ENCODE results near the gene DKC1. TPM values are rescaled to one million over a fixed set of nuclear protein-coding genes. Genes with fewer than 3 reads are reported as not detected.

DKC1 gene
- total and polyA plus RNA-seq, 2 donors: 34.0 to 43.8 TPM

DNA sequence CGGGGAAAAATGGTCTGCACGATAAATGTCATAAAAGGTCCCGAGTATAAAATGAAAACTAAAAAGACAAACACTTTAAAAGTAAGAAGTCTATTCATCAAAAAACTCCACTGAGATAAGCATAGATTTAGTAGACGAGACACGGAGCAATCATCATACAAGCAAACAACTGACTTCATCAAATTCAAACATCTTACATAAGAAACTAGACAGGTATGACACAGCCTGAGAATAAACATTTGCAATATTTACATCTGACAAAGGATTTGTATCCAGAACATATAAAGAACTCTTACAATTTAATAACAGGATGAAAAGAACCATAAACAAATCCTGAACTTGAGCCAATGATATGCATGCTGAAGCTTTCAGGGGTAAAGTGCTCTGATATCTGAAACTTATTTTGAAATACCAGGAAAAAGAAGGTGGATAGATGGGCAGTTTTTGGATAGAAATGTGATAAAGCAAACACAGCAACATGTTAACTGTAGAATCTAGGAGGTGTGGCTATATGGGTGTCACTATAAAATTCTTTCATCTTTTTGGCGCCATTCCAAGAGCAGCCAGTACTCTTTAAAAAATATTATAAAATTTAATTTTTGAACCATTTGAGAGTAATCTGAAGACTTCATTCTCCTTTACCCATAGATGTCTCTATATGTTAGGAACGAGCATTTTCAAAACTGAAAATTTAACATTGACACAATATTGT is 30.6 kb downstream of the DKC1 start:
- H3K9me3 ChIP-seq (ENCODE audit: control insufficient read depth in 2 of 2, insufficient read depth in 1 of 2, low read length in 1 of 2): no peaks in the 10 kb centered on the region
- H3K4me3 ChIP-seq (ENCODE audit: low read length in 2 of 2): no peak overlapping the region
- 93% methylated on average over 7 of the region's 7 CpGs for WGBS
- peaks cover 5 to 27% of the 10 kb centered on the region in 2 donors for H3K36me3 ChIP-seq (ENCODE audit: control insufficient read depth in 2 of 2, insufficient read depth in 2 of 2, low read length in 1 of 2)
- peaks cover 5 to 22% of the 10 kb centered on the region in 2 donors for H3K4me1 ChIP-seq (ENCODE audit: control insufficient read depth in 2 of 2, insufficient read depth in 2 of 2, low read length in 2 of 2)
- no peaks in the 10 kb centered on the region for H3K27me3 ChIP-seq (ENCODE audit: control insufficient read depth in 2 of 2, insufficient read depth in 1 of 2, low read length in 1 of 2)
- no peak overlapping the region for H3K27ac ChIP-seq (ENCODE audit: low read depth in 1 of 2, low read length in 1 of 2)
- DNase-seq (ENCODE audit: low read depth in 6 of 9, low spot score in 9 of 9): no peak

DNA sequence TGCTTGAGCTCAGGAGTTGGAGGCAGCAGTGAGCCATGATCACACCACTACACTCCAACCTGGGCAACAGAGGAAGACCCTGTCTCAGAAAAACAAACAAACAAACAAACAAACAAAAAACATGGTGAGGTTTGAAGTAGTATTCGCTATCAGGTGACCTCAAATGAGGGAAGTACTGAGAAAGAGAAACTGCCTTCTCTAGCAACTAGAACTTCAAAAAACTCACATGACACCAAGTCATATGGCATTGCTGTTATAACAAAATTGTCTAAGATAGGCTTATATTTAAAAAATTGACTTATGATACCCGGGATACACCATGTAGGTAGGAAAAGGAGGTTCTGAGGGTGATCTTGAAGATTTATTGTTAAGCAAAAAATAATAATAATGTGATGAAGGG is 32.4 kb downstream of the DKC1 start:
- 66% methylated on average over 2 of the region's 2 CpGs for WGBS
- no peak overlapping the region for H3K4me3 ChIP-seq (ENCODE audit: low read length in 2 of 2)
- H3K27ac ChIP-seq (ENCODE audit: low read depth in 1 of 2, low read length in 1 of 2): no peak overlapping the region

DNA sequence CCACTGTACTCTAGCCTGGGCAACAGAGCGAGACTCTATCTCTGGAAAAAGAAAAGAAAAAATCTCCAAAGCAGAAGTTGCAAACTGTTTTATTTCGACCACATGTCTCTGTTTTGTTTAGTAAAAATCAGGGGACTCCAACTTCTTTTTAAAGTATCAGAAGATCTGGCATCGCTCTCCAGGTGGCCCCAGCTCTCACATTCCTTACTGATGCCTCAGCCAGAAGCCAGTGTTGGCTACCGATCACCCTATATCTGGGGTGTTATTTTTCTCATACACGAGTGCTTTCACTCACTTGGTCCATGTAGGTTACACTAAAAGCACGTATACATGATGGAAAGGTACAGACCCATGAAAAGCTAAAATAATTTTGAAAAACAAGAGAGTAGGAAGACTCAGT is 34.3 kb downstream of the DKC1 start:
- Histone ChIP-seq H3K27me3 (ENCODE audit: control insufficient read depth in 2 of 2, insufficient read depth in 1 of 2, low read length in 1 of 2) (no peaks in the 10 kb centered on the region), H3K4me3 (ENCODE audit: low read length in 2 of 2) (no peak overlapping the region), H3K4me1 (ENCODE audit: control insufficient read depth in 2 of 2, insufficient read depth in 2 of 2, low read length in 2 of 2) (peaks cover 9 to 49% of the 10 kb centered on the region in 2 donors), H3K27ac (ENCODE audit: low read depth in 1 of 2, low read length in 1 of 2) (peak overlapping the region in 1 of 2 donors; percentile 45), H3K36me3 (ENCODE audit: control insufficient read depth in 2 of 2, insufficient read depth in 2 of 2, low read length in 1 of 2) (peaks cover 0 to 2% of the 10 kb centered on the region in 2 donors), H3K9me3 (ENCODE audit: control insufficient read depth in 2 of 2, insufficient read depth in 1 of 2, low read length in 1 of 2) (no peaks in the 10 kb centered on the region)
- no peak for DNase-seq (ENCODE audit: low read depth in 6 of 9, low spot score in 9 of 9)
- WGBS: 69% methylated on average over 6 of the region's 6 CpGs

More for the DNA sequence above, 32.4 kb downstream of the DKC1 start:
- peaks cover 5 to 14% of the 10 kb centered on the region in 2 donors for H3K36me3 ChIP-seq (ENCODE audit: control insufficient read depth in 2 of 2, insufficient read depth in 2 of 2, low read length in 1 of 2)
- H3K27me3 ChIP-seq (ENCODE audit: control insufficient read depth in 2 of 2, insufficient read depth in 1 of 2, low read length in 1 of 2): no peaks in the 10 kb centered on the region
- no peak for DNase-seq (ENCODE audit: low read depth in 6 of 9, low spot score in 9 of 9)
- peaks cover 5 to 29% of the 10 kb centered on the region in 2 donors for H3K4me1 ChIP-seq (ENCODE audit: control insufficient read depth in 2 of 2, insufficient read depth in 2 of 2, low read length in 2 of 2)
- H3K9me3 ChIP-seq (ENCODE audit: control insufficient read depth in 2 of 2, insufficient read depth in 1 of 2, low read length in 1 of 2): no peaks in the 10 kb centered on the region

DNA sequence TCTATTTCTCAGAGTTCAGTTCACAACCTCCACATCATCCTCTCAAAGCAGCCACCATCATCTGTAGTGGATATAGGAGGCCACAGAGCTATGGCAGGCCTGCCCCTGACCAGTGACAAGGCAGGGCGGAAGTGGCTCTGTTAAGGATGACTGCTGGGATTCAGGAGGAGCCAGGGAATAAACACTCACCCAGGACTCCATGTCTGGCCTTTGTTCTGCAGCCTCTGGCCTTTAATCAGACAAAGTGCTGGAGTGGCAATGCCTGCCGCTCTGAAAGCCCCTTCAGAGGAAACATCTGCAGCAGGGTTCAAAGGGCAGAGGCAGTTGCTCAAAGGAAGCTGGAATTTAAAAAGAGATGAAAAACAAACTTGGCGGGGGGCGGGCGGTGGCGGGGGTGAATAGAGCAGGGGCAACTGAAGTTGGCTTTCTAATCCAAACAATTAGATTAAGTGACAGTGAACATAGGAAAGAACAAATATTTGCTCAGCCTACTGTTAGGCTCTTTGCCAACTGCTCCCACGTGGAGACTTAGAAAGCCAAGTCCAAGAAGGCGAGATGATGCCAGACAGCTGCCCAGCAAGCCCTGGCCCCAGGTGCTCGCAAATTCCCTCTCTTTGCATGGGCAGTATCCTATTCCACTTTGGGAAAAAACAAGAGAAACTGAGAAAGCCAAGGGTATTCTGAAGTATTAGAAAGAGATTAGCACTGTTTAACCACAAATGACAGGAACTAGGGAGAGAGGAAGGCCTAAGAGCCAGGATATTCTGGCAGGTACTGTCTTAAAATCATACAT is 37.1 kb downstream of the DKC1 start:
- H3K27me3 ChIP-seq (ENCODE audit: control insufficient read depth in 2 of 2, insufficient read depth in 1 of 2, low read length in 1 of 2): no peaks in the 10 kb centered on the region
- 18% methylated on average over 9 of the region's 9 CpGs for WGBS
- H3K4me3 ChIP-seq (ENCODE audit: low read length in 2 of 2): peak overlapping the region; percentile 48 to 51
- peak in 4 of 9 donors; percentile 49 to 75 (median 52) for DNase-seq (ENCODE audit: low read depth in 6 of 9, low spot score in 9 of 9)
- H3K36me3 ChIP-seq (ENCODE audit: control insufficient read depth in 2 of 2, insufficient read depth in 2 of 2, low read length in 1 of 2): no peaks in the 10 kb centered on the region
- peak overlapping the region; percentile 77 to 84 for H3K27ac ChIP-seq (ENCODE audit: low read depth in 1 of 2, low read length in 1 of 2)
- H3K9me3 ChIP-seq (ENCODE audit: control insufficient read depth in 2 of 2, insufficient read depth in 1 of 2, low read length in 1 of 2): no peaks in the 10 kb centered on the region
- H3K4me1 ChIP-seq (ENCODE audit: control insufficient read depth in 2 of 2, insufficient read depth in 2 of 2, low read length in 2 of 2): peaks cover 13 to 58% of the 10 kb centered on the region in 2 donors

DNA sequence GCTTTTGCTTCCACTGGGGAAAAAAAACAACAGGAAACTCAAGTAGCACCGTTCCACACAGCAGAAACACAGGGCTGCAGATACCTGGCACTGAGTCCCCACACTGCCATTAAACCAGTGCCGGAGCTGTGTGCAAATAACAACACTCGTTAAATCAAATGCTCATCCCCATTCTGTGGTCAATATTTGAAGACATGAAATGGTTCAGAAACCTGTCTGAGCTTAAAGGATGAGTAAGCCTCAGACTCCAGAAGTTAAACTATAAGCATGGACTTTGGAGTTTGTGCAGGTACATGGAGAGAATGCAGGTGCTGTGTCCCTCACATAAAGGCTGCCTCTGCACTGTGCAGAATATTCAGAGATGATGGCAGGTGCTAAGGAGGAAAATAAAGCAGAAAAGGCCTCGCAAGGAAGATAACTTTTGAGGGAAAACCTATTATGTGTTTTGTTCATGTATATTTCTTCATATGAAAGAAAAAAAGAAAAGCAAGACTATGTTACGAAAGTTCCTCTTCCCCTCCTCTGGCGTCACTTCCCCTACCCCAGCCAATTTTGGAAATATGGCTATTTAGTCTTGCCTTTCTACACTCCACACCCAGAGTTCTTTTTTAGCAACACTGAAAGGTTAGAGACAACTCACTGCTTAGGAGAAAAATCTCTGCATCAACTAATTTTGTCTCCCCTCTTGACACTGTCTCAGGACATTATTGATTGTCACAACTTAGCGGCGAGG is 38.0 kb downstream of the DKC1 start:
- no peak for DNase-seq (ENCODE audit: low read depth in 6 of 9, low spot score in 9 of 9)

DNA sequence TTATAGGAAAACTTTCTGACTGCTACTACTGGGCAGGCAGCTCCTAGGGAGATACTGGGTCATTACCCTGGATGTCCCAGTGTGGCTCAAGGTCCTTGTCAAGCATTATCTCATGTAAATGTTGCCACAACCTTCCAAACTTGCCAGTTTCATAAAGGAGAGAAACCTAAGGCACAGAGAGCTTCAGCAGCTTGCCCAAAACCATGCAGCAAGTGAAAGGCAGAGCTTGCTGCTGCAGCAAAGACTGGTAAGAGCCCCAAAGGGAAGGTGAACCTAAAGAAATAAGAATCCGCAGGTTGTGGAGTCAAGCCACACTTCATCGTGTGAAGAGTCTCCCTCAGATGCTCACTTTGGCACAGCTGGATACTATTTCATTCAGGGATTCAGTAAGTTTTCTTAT is 40.3 kb downstream of the DKC1 start:
- Histone ChIP-seq H3K27me3 (ENCODE audit: control insufficient read depth in 2 of 2, insufficient read depth in 1 of 2, low read length in 1 of 2) (no peaks in the 10 kb centered on the region), H3K36me3 (ENCODE audit: control insufficient read depth in 2 of 2, insufficient read depth in 2 of 2, low read length in 1 of 2) (no peaks in the 10 kb centered on the region), H3K4me3 (ENCODE audit: low read length in 2 of 2) (peak overlapping the region; percentile 4 to 74), H3K9me3 (ENCODE audit: control insufficient read depth in 2 of 2, insufficient read depth in 1 of 2, low read length in 1 of 2) (no peaks in the 10 kb centered on the region), H3K4me1 (ENCODE audit: control insufficient read depth in 2 of 2, insufficient read depth in 2 of 2, low read length in 2 of 2) (peaks cover 8 to 50% of the 10 kb centered on the region in 2 donors), H3K27ac (ENCODE audit: low read depth in 1 of 2, low read length in 1 of 2) (peak overlapping the region; percentile 19 to 75)
- WGBS: 70% methylated on average over 2 of the region's 2 CpGs
- DNase-seq (ENCODE audit: low read depth in 6 of 9, low spot score in 9 of 9): no peak

More for the DNA sequence above, 38.0 kb downstream of the DKC1 start:
- Histone ChIP-seq H3K36me3 (ENCODE audit: control insufficient read depth in 2 of 2, insufficient read depth in 2 of 2, low read length in 1 of 2) (no peaks in the 10 kb centered on the region), H3K4me3 (ENCODE audit: low read length in 2 of 2) (no peak overlapping the region), H3K9me3 (ENCODE audit: control insufficient read depth in 2 of 2, insufficient read depth in 1 of 2, low read length in 1 of 2) (no peaks in the 10 kb centered on the region), H3K4me1 (ENCODE audit: control insufficient read depth in 2 of 2, insufficient read depth in 2 of 2, low read length in 2 of 2) (peaks cover 11 to 55% of the 10 kb centered on the region in 2 donors), H3K27me3 (ENCODE audit: control insufficient read depth in 2 of 2, insufficient read depth in 1 of 2, low read length in 1 of 2) (no peaks in the 10 kb centered on the region), H3K27ac (ENCODE audit: low read depth in 1 of 2, low read length in 1 of 2) (peak overlapping the region; percentile 77 to 84)
- WGBS: 57% methylated on average over 8 of the region's 8 CpGs

DNA sequence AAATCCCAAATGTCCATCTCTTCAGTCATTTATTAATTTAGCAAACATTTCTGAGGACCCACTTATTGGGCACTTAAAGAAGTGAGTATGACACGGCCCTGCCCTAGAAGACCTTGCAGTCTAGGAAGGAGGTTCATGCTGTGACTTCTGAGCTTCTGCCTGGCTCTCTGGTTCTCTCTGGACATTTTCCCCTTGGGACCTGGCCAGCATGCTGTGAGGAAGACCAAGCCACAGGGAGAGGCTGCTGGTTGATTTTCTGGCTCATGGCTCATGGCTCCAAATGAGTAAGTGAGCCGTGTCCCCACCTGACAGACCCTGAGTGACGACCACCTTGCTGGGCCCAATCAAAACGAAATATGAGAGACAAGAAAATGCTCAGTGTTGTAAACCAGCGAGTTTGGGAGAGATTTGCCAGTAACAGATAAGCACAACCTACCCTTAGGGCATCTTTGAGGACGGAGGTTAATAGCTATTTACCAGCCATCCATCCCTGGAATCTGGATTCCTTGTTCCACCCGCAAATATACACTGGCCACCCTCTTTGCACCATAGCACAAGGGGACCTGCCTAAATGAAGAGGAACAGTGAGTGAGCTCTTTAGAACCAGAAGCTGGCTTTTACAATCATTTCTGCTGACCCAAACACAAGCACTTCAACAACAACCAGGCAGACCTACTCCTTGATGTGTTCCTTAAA is 41.7 kb downstream of the DKC1 start:
- Histone ChIP-seq H3K27ac (ENCODE audit: low read depth in 1 of 2, low read length in 1 of 2) (peak overlapping the region; percentile 31 to 75), H3K4me3 (ENCODE audit: low read length in 2 of 2) (peak overlapping the region; percentile 74 to 83), H3K27me3 (ENCODE audit: control insufficient read depth in 2 of 2, insufficient read depth in 1 of 2, low read length in 1 of 2) (no peaks in the 10 kb centered on the region), H3K36me3 (ENCODE audit: control insufficient read depth in 2 of 2, insufficient read depth in 2 of 2, low read length in 1 of 2) (no peaks in the 10 kb centered on the region), H3K4me1 (ENCODE audit: control insufficient read depth in 2 of 2, insufficient read depth in 2 of 2, low read length in 2 of 2) (peaks cover 8 to 49% of the 10 kb centered on the region in 2 donors), H3K9me3 (ENCODE audit: control insufficient read depth in 2 of 2, insufficient read depth in 1 of 2, low read length in 1 of 2) (no peaks in the 10 kb centered on the region)
- 26% methylated on average over 7 of the region's 7 CpGs for WGBS
- no peak for DNase-seq (ENCODE audit: low read depth in 6 of 9, low spot score in 9 of 9)

DNA sequence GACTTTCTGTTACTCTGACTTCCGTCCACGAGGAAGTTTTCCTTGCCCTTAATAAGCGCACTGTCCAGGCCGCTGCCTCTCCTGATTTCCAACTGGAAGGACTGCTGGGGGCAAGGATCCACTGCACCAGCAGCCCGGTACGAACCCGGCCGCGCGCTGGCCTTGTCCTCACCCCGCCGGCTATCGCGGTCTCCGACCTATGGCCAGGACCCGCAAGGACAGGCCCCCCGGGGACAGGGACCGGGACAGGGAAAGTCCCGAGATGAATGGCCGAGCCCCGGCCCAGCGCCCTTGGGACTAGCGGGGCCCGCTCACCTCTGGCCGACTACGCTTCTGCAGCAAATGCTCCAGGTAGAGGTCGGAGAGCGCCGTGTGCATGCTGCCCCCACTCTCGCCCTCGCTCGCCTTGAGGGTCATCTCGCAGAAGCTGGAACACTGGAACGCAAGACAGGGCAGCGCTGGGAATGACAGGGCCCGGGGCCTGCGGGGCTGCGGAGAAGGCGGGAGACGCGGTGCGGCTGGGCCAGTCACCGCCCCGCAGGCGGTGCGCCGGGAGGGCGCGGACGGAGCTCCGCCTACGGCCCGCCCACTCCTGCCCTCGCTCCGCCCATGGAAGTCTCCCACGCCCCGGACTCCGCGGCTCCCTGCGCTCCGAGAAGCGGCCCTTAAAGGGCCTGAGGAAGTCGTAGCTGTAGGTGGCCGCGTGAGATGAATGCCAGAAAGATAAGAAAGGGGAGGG is 42.5 kb downstream of the DKC1 start, which contains the start of gene MPP1:
Gene MPP1, minus strand, starts transcription at position 529 of the 739 bp plus-strand sequence. Its CDS starts 112 bp downstream, at position 417.
- peak in 7 of 9 donors; percentile 43 to 84 (median 66) for DNase-seq (ENCODE audit: low read depth in 6 of 9, low spot score in 9 of 9)
- no peaks in the 10 kb centered on the region for H3K9me3 ChIP-seq (ENCODE audit: control insufficient read depth in 2 of 2, insufficient read depth in 1 of 2, low read length in 1 of 2)
- H3K4me1 ChIP-seq (ENCODE audit: control insufficient read depth in 2 of 2, insufficient read depth in 2 of 2, low read length in 2 of 2): peaks cover 8 to 42% of the 10 kb centered on the region in 2 donors
- H3K27ac ChIP-seq (ENCODE audit: low read depth in 1 of 2, low read length in 1 of 2): peak within 1 kb of the TSS; percentile 31 to 75
- peak within 1 kb of the TSS; percentile 74 to 83 for H3K4me3 ChIP-seq (ENCODE audit: low read length in 2 of 2)
- H3K27me3 ChIP-seq (ENCODE audit: control insufficient read depth in 2 of 2, insufficient read depth in 1 of 2, low read length in 1 of 2): no peaks in the 10 kb centered on the region
- H3K36me3 ChIP-seq (ENCODE audit: control insufficient read depth in 2 of 2, insufficient read depth in 2 of 2, low read length in 1 of 2): no peaks in the 10 kb centered on the region
- under 1% methylated on average over 65 of the region's 65 CpGs for WGBS

All from thymus (tissue), 11 donors.